Thoracic aorta (tissue), 2 donors: ENCODE measurements around the gene DDAH1. TPM values are rescaled to one million over a fixed set of nuclear protein-coding genes. Genes with fewer than 3 reads are reported as not detected.

Experiments
- ATAC-seq: fragments of 150-250 bp; one replicate; pipeline ENCODE4 v1.8.0; 2017; ENCODE audit warnings: low read depth; ENCODE audit not compliant: insufficient number of reproducible peaks, low FRiP score
- DNase-seq: peaks from one replicate; pipeline ENCODE4 v3.0.0-alpha.2; 2020; ENCODE audit warnings: low spot score
- H3K27ac ChIP-seq, 2 donors: fragments of 200-600 bp; sonication (generic); 1 replicate in 1 of 2; 2 replicates in 1 of 2; pipeline ENCODE4 v1.5.1; 2016; ENCODE audit warnings: mild to moderate bottlenecking in 2 of 2, moderate library complexity in 2 of 2
- H3K27me3 ChIP-seq: fragments of 200-600 bp; sonication (generic); replicated peaks from 2 replicates; pipeline ENCODE4 v1.6.0; 2016; ENCODE audit warnings: mild to moderate bottlenecking; ENCODE audit not compliant: insufficient read depth
- H3K36me3 ChIP-seq: fragments of 200-600 bp; sonication (generic); one replicate; pipeline ENCODE4 v1.5.1; 2016
- H3K4me1 ChIP-seq, 2 donors: fragments of 200-600 bp; sonication (generic); 1 replicate in 1 of 2; 2 replicates in 1 of 2; pipeline versions ENCODE4 v1.5.1 to v1.6.0; 2016; ENCODE audit warnings: low read depth in 2 of 2, mild to moderate bottlenecking in 1 of 2; ENCODE audit not compliant: control insufficient read depth in 1 of 2
- H3K4me3 ChIP-seq: fragments of 200-600 bp; sonication (generic); 2 replicates; pipeline ENCODE4 v1.5.1; 2016; ENCODE audit warnings: mild to moderate bottlenecking
- H3K9me3 ChIP-seq: fragments of 200-600 bp; sonication (generic); 2 replicates; pipeline ENCODE4 v1.5.1; 2016
- CTCF ChIP-seq: fragments of 200-600 bp; sonication (generic); IDR thresholded peaks from one replicate; pipeline ENCODE4 v1.5.1; 2019; ENCODE audit warnings: antibody characterized with exemption
- total RNA-seq, 2 donors: library from RNA; depleted of rRNA; stranded (reverse); fragments of >200 nt; gene quantifications; one replicate each; pipeline versions ENCODE4 v1.1.0 to v1.2.3, GENCODE V29; 2016

The DDAH1 gene
- total RNA-seq, 2 donors from 2014 or later = 30.5 to 55.4 TPM

- Histone ChIP-seq H3K4me3 (no peak overlapping the region), H3K9me3 (no peaks in the 10 kb centered on the region), H3K4me1 (peaks cover 16 to 28% of the 10 kb centered on the region in 2 donors), H3K27ac (no peak overlapping the region), H3K27me3 (no peaks in the 10 kb centered on the region), H3K36me3 (no peaks in the 10 kb centered on the region)
- DNase-seq (no peak), ATAC-seq (no peak)
- TF ChIP-seq CTCF = no peak
Measured at GRCh38 chr1:85295654-85296053, 169.3 kb downstream of the DDAH1 start.

- Histone ChIP-seq H3K27me3 (no peaks in the 10 kb centered on the region), H3K36me3 (no peaks in the 10 kb centered on the region), H3K4me3 (no peak overlapping the region), H3K9me3 (no peaks in the 10 kb centered on the region), H3K27ac (no peak overlapping the region), H3K4me1 (peaks cover 16 to 28% of the 10 kb centered on the region in 2 donors)
- DNase-seq = no peak
- ATAC-seq = no peak
- TF ChIP-seq CTCF = no peak
Measured at GRCh38 chr1:85295006-85295431, 169.9 kb downstream of the DDAH1 start.

GRCh38 chr1:85290826-85291225, 174.1 kb downstream of the DDAH1 start:
- TF ChIP-seq CTCF = no peak
- Histone ChIP-seq H3K27me3 (no peaks in the 10 kb centered on the region), H3K27ac (no peak overlapping the region), H3K4me3 (no peak overlapping the region), H3K4me1 (no peaks in the 10 kb centered on the region), H3K36me3 (no peaks in the 10 kb centered on the region), H3K9me3 (no peaks in the 10 kb centered on the region)
- DNase-seq (no peak), ATAC-seq (no peak)

GRCh38 chr1:85289848-85290335, 175.1 kb downstream of the DDAH1 start:
- Histone ChIP-seq H3K4me3 (no peak overlapping the region), H3K36me3 (no peaks in the 10 kb centered on the region), H3K9me3 (no peaks in the 10 kb centered on the region), H3K4me1 (no peaks in the 10 kb centered on the region), H3K27ac (no peak overlapping the region), H3K27me3 (no peaks in the 10 kb centered on the region)
- ATAC-seq (no peak), DNase-seq (no peak)
- TF ChIP-seq CTCF = no peak

GRCh38 chr1:85289207-85289847, 175.6 kb downstream of the DDAH1 start:
- no peak for ATAC-seq
- no peaks in the 10 kb centered on the region for H3K27me3 ChIP-seq
- TF ChIP-seq CTCF = no peak

More at GRCh38 chr1:85289207-85289847, 175.6 kb downstream of the DDAH1 start:
- H3K4me1 ChIP-seq = no peaks in the 10 kb centered on the region
- H3K27ac ChIP-seq = no peak overlapping the region
- no peaks in the 10 kb centered on the region for H3K9me3 ChIP-seq
- no peak for DNase-seq
- no peaks in the 10 kb centered on the region for H3K36me3 ChIP-seq
- no peak overlapping the region for H3K4me3 ChIP-seq
